Panc1 (cell line): ENCODE data around the gene RGS6.

Experiments
- POLR2AphosphoS5 ChIP-seq: IDR thresholded peaks from 2 replicates; pipeline ENCODE4 v1.6.1; 2012; ENCODE audit warnings: mild to moderate bottlenecking, low read depth, low read length, moderate library complexity
- SIN3A ChIP-seq: IDR thresholded peaks from 2 replicates; pipeline ENCODE4 v1.6.1; 2012; ENCODE audit warnings: low read depth, mild to moderate bottlenecking, low read length, moderate library complexity, borderline replicate concordance; ENCODE audit not compliant: insufficient read depth
- TCF7L2 ChIP-seq: IDR thresholded peaks from 2 replicates; pipeline ENCODE4 v1.6.1; 2011; ENCODE audit warnings: mild to moderate bottlenecking, low read depth, low read length, inconsistent platforms
- TF ChIP-seq, protein P1 (sequence below): fragments of 450-650 bp; IDR thresholded peaks from 2 replicates; pipeline ENCODE4 v1.5.1; 2017; ENCODE audit warnings: mild to moderate bottlenecking

DNA sequence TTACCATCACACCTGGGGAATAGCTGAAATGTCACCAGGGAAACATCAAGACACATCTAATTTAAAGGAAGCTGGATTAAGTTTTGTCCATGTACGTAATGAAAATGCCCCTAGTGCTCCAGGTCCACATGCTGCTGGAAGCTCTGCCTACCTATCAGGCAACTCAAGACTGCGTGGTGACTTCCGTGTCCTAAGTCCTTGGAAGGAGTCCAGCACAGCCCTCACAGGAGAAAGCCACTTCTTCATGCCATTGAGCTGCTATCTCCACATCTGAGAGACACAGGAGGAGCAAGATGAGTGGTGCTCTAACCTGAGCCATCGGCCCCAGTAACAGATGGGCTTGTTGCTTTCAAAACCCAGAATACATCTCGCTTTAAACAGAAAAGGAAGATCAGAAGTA, 645.3 kb downstream of the RGS6 start:
- no peak for TF ChIP-seq SIN3A
- TF ChIP-seq, protein P1, sequence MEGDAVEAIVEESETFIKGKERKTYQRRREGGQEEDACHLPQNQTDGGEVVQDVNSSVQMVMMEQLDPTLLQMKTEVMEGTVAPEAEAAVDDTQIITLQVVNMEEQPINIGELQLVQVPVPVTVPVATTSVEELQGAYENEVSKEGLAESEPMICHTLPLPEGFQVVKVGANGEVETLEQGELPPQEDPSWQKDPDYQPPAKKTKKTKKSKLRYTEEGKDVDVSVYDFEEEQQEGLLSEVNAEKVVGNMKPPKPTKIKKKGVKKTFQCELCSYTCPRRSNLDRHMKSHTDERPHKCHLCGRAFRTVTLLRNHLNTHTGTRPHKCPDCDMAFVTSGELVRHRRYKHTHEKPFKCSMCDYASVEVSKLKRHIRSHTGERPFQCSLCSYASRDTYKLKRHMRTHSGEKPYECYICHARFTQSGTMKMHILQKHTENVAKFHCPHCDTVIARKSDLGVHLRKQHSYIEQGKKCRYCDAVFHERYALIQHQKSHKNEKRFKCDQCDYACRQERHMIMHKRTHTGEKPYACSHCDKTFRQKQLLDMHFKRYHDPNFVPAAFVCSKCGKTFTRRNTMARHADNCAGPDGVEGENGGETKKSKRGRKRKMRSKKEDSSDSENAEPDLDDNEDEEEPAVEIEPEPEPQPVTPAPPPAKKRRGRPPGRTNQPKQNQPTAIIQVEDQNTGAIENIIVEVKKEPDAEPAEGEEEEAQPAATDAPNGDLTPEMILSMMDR = no peak
- TF ChIP-seq POLR2AphosphoS5 = no peak
- no peak for TF ChIP-seq TCF7L2
